Measurements from ENCODE around the gene TOX2. TPM values are rescaled to one million over a fixed set of nuclear protein-coding genes. Genes with fewer than 3 reads are reported as not detected.

The TOX2 gene
- total RNA-seq, 1 donor from 2014 or later = 0.16 TPM

GRCh38 chr20:44067650-44068081 lies 153.0 kb downstream of the TOX2 start:
- FAIRE-seq (no peak), DNase-seq (ENCODE audit: low read depth) (no peak)
- H3K27ac ChIP-seq (ENCODE audit: low read depth, low read length) = no peak overlapping the region
- H3K4me3 Mint-ChIP-seq (ENCODE audit: unreplicated experiment) = no peak overlapping the region
- H3K9me3 ChIP-seq (ENCODE audit: insufficient read depth, low read depth, low read length) = no peaks in the 10 kb centered on the region
- no peak overlapping the region for H2AFZ ChIP-seq (ENCODE audit: low read depth, low read length)
- no peaks in the 10 kb centered on the region for H3K36me3 ChIP-seq (ENCODE audit: insufficient read depth, low read length)
- H3K4me2 ChIP-seq (ENCODE audit: low read length) = no peak overlapping the region
- no peak for TF ChIP-seq EZH2 (IDR thresholded peaks at IDR 0.05; ENCODE audit: insufficient read depth, low read length)
- TF ChIP-seq, protein P1, sequence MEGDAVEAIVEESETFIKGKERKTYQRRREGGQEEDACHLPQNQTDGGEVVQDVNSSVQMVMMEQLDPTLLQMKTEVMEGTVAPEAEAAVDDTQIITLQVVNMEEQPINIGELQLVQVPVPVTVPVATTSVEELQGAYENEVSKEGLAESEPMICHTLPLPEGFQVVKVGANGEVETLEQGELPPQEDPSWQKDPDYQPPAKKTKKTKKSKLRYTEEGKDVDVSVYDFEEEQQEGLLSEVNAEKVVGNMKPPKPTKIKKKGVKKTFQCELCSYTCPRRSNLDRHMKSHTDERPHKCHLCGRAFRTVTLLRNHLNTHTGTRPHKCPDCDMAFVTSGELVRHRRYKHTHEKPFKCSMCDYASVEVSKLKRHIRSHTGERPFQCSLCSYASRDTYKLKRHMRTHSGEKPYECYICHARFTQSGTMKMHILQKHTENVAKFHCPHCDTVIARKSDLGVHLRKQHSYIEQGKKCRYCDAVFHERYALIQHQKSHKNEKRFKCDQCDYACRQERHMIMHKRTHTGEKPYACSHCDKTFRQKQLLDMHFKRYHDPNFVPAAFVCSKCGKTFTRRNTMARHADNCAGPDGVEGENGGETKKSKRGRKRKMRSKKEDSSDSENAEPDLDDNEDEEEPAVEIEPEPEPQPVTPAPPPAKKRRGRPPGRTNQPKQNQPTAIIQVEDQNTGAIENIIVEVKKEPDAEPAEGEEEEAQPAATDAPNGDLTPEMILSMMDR (IDR thresholded peaks at IDR 0.05; ENCODE audit: insufficient read depth, low read depth, low read length) = no peak
- no peaks in the 10 kb centered on the region for H3K4me1 ChIP-seq (ENCODE audit: insufficient read depth, low read length)
- no peaks in the 10 kb centered on the region for H3K4me1 Mint-ChIP-seq (ENCODE audit: low read depth, unreplicated experiment)
- no peaks in the 10 kb centered on the region for H3K27me3 ChIP-seq (ENCODE audit: insufficient read depth, low read length)
- H3K9me3 Mint-ChIP-seq (ENCODE audit: unreplicated experiment) = no peaks in the 10 kb centered on the region
- no peaks in the 10 kb centered on the region for H4K20me1 ChIP-seq (ENCODE audit: insufficient read depth, low read length)
- no peak overlapping the region for H3K27ac Mint-ChIP-seq (ENCODE audit: unreplicated experiment)
- H3K36me3 Mint-ChIP-seq (ENCODE audit: low read depth, unreplicated experiment) = no peaks in the 10 kb centered on the region
- H3K9ac ChIP-seq (ENCODE audit: low read length) = no peak overlapping the region
- H3K27me3 Mint-ChIP-seq (ENCODE audit: low read depth, unreplicated experiment) = peaks cover 39% of the 10 kb centered on the region
- H3K4me3 ChIP-seq (ENCODE audit: insufficient read depth, low read depth, low read length) = no peak overlapping the region
- no peaks in the 10 kb centered on the region for H3K79me2 ChIP-seq (ENCODE audit: insufficient read depth, low read length)

DNA sequence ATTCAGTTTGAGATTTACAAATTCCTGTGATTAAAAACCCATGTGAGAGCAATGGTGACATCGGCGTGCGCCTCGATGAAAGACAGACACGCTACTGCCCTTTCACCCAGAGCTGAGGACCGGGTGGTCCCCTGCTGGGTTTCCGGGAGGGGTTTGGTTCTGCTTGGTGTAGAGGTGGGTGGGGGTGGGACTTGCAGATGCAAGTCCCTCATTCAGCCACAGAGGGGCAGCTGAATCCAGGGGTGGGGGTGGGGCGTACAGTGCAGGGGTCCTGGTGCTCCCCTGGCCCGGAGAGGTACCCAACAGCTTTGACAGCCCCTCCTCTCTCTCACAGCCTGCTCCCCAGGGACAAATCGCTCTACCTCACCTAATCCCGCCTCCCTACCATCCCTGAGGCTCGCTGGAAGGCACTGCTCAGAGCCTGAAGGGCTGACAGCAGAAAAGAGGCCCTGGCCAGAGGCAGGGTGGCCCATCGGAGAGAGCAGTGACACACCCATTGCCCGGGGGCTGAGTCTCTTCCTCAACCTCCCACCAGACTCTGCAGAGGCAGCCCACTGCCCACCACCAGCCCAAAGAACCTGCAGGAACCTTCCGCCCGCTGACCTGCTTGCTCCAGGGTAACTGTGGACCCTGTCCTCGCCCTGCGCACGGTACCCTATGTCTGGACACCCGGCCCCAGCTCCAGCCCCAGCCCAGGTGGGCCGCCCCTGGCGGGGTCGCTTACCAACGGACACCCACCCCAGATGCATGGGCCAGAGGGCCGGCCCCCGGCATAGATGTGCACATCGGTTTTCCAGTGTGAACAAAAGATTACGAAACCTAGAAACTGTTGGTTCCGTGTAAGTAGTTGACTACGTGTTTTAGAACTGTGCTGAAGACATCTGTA lies 153.9 kb downstream of the TOX2 start:
- no peak overlapping the region for H3K4me2 ChIP-seq (ENCODE audit: low read length)
- no peaks in the 10 kb centered on the region for H4K20me1 ChIP-seq (ENCODE audit: insufficient read depth, low read length)
- no peak overlapping the region for H3K27ac Mint-ChIP-seq (ENCODE audit: unreplicated experiment)
- H3K79me2 ChIP-seq (ENCODE audit: insufficient read depth, low read length) = no peaks in the 10 kb centered on the region
- no peaks in the 10 kb centered on the region for H3K36me3 ChIP-seq (ENCODE audit: insufficient read depth, low read length)
- no peak overlapping the region for H3K9ac ChIP-seq (ENCODE audit: low read length)
- no peak overlapping the region for H3K4me3 ChIP-seq (ENCODE audit: insufficient read depth, low read depth, low read length)
- TF ChIP-seq EZH2 (IDR thresholded peaks at IDR 0.05; ENCODE audit: insufficient read depth, low read length) = no peak
- TF ChIP-seq, protein P1 (IDR thresholded peaks at IDR 0.05; ENCODE audit: insufficient read depth, low read depth, low read length) = no peak
- H3K27me3 Mint-ChIP-seq (ENCODE audit: low read depth, unreplicated experiment) = peaks cover 37% of the 10 kb centered on the region
- no peak for DNase-seq (ENCODE audit: low read depth)
- no peaks in the 10 kb centered on the region for H3K36me3 Mint-ChIP-seq (ENCODE audit: low read depth, unreplicated experiment)
- no peaks in the 10 kb centered on the region for H3K4me1 Mint-ChIP-seq (ENCODE audit: low read depth, unreplicated experiment)
- H3K27ac ChIP-seq (ENCODE audit: low read depth, low read length) = no peak overlapping the region
- H3K9me3 Mint-ChIP-seq (ENCODE audit: unreplicated experiment) = no peaks in the 10 kb centered on the region
- H3K27me3 ChIP-seq (ENCODE audit: insufficient read depth, low read length) = no peaks in the 10 kb centered on the region
- H3K4me1 ChIP-seq (ENCODE audit: insufficient read depth, low read length) = no peaks in the 10 kb centered on the region
- no peak for FAIRE-seq
- no peak overlapping the region for H3K4me3 Mint-ChIP-seq (ENCODE audit: unreplicated experiment)
- H3K9me3 ChIP-seq (ENCODE audit: insufficient read depth, low read depth, low read length) = no peaks in the 10 kb centered on the region
- H2AFZ ChIP-seq (ENCODE audit: low read depth, low read length) = no peak overlapping the region
